ENCODE measurements around the gene CNN2. TPM values are rescaled to one million over a fixed set of nuclear protein-coding genes. Genes with fewer than 3 reads are reported as not detected.

CNN2 gene
- total RNA-seq, 1 donor from 2014 or later = 163 TPM

DNA sequence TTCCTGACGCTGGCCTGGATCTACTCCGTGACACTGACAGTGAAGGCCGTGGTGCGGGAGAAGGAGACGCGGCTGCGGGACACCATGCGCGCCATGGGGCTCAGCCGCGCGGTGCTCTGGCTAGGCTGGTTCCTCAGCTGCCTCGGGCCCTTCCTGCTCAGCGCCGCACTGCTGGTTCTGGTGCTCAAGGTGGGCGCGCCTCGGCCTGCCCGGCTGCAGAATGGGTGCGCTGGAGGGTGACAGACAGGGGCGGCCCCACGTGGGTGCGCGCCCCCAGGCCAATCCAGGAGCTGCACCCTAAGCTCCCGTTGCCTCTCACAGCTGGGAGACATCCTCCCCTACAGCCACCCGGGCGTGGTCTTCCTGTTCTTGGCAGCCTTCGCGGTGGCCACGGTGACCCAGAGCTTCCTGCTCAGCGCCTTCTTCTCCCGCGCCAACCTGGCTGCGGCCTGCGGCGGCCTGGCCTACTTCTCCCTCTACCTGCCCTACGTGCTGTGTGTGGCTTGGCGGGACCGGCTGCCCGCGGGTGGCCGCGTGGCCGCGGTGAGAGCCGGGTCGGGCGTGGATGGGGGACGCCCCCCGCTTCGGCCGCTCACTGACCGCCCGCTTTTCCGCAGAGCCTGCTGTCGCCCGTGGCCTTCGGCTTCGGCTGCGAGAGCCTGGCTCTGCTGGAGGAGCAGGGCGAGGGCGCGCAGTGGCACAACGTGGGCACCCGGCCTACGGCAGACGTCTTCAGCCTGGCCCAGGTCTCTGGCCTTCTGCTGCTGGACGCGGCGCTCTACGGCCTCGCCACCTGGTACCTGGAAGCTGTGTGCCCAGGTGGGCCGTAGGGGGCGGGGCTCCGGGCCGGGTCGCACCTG lies 20.7 kb downstream of the CNN2 start:
- H3K27ac Mint-ChIP-seq = no peak overlapping the region
- peaks cover 6% of the 10 kb centered on the region for H3K36me3 Mint-ChIP-seq (ENCODE audit: low read depth)
- DNase-seq (ENCODE audit: low spot score) = no peak
- intact Hi-C loops (cut with micrococcal nuclease) = no loop called here
- H3K9me3 Mint-ChIP-seq = no peaks in the 10 kb centered on the region
- H3K27me3 Mint-ChIP-seq (ENCODE audit: low read depth) = no peaks in the 10 kb centered on the region
- H3K4me3 Mint-ChIP-seq (ENCODE audit: low read depth) = no peak overlapping the region
- H3K4me1 Mint-ChIP-seq (ENCODE audit: low read depth) = no peaks in the 10 kb centered on the region

DNA sequence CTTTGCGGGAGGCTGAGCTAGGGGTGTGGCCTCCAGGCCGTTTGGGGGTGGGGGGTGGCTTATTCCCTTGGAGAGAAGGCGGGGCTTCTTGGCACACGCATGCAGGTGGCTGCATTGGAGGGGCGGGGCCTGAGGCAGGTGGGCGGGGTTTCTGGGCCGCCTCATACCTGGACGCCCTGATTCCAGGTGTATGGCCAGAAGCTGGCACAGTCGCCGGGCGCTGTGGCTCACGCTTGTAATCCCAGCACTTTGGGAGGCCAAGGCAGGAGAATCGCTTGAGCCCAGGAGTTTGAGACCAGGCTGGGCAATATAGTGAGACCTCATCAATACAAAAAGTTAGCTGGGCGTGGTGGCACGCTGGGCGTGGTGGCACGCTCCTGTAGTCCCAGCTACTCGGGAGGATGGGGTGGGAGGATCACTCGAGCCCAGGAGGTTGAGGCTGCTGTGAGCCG lies 21.3 kb downstream of the CNN2 start:
- Mint-ChIP-seq H3K27ac (no peak overlapping the region), H3K36me3 (ENCODE audit: low read depth) (peaks cover 6% of the 10 kb centered on the region), H3K4me3 (ENCODE audit: low read depth) (no peak overlapping the region), H3K4me1 (ENCODE audit: low read depth) (no peaks in the 10 kb centered on the region), H3K27me3 (ENCODE audit: low read depth) (no peaks in the 10 kb centered on the region), H3K9me3 (no peaks in the 10 kb centered on the region)
- intact Hi-C loops (cut with micrococcal nuclease) = no loop called here
- DNase-seq (ENCODE audit: low spot score) = no peak

DNA sequence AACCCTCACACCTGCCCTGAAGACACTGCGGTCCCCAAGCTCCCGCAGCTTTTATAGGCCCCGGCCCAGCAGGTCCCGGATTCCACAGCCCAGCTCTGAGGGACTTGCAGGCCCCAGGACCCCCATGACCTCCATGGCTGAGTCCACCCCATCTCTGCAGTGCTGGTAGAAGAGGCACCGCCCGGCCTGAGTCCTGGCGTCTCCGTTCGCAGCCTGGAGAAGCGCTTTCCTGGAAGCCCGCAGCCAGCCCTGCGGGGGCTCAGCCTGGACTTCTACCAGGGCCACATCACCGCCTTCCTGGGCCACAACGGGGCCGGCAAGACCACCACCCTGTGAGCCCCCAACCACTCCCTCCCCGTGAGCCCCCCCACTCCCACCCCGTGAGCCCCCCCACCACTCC lies 22.7 kb downstream of the CNN2 start:
- Mint-ChIP-seq H3K27ac (no peak overlapping the region), H3K27me3 (ENCODE audit: low read depth) (no peaks in the 10 kb centered on the region), H3K4me1 (ENCODE audit: low read depth) (no peaks in the 10 kb centered on the region), H3K36me3 (ENCODE audit: low read depth) (peaks cover 6% of the 10 kb centered on the region), H3K4me3 (ENCODE audit: low read depth) (no peak overlapping the region), H3K9me3 (no peaks in the 10 kb centered on the region)
- intact Hi-C loops (cut with micrococcal nuclease) = no loop called here
- DNase-seq (ENCODE audit: low spot score) = no peak

DNA sequence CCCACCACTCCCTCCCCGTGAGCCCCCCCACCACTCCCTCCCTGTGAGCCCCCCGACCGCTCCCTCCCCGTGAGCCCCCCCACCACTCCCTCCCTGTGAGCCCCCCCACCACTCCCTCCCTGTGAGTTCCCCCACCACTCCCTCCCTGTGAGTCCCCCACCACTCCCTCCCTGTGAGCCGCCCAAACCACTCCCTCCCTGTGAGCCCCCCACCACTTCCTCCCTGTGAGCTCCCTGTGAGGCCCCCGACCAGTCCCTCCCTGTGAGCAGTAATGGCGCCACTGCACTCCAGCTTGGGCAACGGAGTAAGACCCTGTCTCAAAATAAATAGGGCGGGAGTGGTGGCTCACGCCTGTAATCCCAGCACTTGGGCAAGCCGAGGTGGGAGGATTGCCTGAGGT lies 23.4 kb downstream of the CNN2 start:
- DNase-seq (ENCODE audit: low spot score) = no peak
- Mint-ChIP-seq H3K4me3 (ENCODE audit: low read depth) (no peak overlapping the region), H3K9me3 (no peaks in the 10 kb centered on the region), H3K27me3 (ENCODE audit: low read depth) (no peaks in the 10 kb centered on the region), H3K4me1 (ENCODE audit: low read depth) (no peaks in the 10 kb centered on the region), H3K36me3 (ENCODE audit: low read depth) (peaks cover 6% of the 10 kb centered on the region), H3K27ac (no peak overlapping the region)
- intact Hi-C loops (cut with micrococcal nuclease) = no loop called here

DNA sequence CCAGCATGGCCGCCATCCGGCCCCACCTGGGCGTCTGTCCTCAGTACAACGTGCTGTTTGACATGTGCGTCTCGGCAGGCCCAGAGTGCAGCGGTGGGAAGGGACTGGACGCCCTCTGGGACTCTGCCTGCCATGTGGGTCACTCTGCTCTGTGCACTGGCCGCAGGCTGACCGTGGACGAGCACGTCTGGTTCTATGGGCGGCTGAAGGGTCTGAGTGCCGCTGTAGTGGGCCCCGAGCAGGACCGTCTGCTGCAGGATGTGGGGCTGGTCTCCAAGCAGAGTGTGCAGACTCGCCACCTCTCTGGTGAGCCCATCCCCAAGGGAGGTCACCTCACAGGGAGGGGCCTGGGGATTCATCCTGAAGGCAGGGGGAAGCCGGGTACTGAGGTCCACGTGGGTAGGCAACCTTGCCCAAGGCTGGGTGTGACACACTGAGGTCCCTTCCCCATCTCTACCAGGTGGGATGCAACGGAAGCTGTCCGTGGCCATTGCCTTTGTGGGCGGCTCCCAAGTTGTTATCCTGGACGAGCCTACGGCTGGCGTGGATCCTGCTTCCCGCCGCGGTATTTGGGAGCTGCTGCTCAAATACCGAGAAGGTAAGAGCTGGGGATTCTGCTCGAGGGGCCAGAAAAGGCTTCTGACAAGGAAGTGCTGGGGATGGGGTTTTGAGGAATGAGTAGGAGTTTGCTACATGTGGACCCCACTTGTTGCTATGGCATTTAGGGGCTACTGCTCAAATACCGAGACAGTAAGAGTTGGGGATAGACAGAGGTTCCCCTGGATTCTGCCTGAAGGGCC lies 24.8 kb downstream of the CNN2 start:
- Mint-ChIP-seq H3K27me3 (ENCODE audit: low read depth) (no peaks in the 10 kb centered on the region), H3K27ac (no peak overlapping the region), H3K4me1 (ENCODE audit: low read depth) (no peaks in the 10 kb centered on the region), H3K9me3 (no peaks in the 10 kb centered on the region), H3K36me3 (ENCODE audit: low read depth) (peaks cover 4% of the 10 kb centered on the region), H3K4me3 (ENCODE audit: low read depth) (no peak overlapping the region)
- DNase-seq (ENCODE audit: low spot score) = no peak
- intact Hi-C loops (cut with micrococcal nuclease) = no loop called here

DNA sequence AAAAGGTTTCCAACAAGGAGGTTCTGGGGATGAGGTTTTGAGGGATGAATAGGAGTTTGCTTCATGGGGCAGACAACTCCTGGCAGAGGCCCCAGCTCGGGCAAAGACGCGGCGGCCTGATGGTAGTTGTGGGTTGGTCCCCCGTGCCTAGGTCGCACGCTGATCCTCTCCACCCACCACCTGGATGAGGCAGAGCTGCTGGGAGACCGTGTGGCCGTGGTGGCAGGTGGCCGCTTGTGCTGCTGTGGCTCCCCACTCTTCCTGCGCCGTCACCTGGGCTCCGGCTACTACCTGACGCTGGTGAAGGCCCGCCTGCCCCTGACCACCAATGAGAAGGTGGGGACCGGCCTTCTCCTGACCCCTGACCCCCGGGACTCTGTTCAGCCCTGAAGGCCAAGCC lies 25.4 kb downstream of the CNN2 start:
- no peaks in the 10 kb centered on the region for H3K27me3 Mint-ChIP-seq (ENCODE audit: low read depth)
- intact Hi-C loops (cut with micrococcal nuclease) = no loop called here
- no peak for DNase-seq (ENCODE audit: low spot score)
- no peaks in the 10 kb centered on the region for H3K4me1 Mint-ChIP-seq (ENCODE audit: low read depth)
- H3K27ac Mint-ChIP-seq = no peak overlapping the region
- no peaks in the 10 kb centered on the region for H3K9me3 Mint-ChIP-seq
- H3K4me3 Mint-ChIP-seq (ENCODE audit: low read depth) = no peak overlapping the region
- H3K36me3 Mint-ChIP-seq (ENCODE audit: low read depth) = peaks cover 10% of the 10 kb centered on the region

DNA sequence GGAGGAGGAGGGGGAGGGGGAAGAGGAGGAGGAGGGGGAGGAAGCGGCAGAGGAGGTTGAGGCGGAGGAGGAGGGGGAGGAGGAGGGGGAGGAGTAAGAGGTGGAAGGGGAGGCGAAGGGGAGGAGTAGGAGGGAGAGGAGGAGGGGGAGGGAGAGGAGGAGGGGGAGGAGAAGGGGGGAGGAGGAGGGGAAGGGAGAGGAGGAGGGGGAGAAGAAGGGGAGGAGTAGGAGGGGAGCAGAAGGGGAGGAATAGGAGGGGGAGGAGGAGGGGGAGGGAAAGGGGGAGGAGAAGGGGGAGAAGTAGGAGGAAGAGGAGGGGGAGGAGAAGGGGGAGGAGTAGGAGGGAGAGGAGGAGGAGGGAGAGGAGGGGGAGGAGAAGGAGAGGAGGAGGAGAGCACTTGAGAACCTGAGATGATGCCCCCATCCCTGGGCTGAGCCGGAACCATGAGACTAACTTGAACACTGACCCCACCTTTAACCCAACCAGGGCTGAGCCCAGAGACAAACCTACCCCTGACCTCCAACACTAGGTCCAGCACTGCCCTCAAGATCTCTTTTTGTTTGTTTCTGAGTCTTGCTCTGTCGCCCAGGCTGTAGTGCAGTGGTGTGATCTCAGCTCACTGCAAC lies 26.1 kb downstream of the CNN2 start:
- Mint-ChIP-seq H3K27me3 (ENCODE audit: low read depth) (no peaks in the 10 kb centered on the region), H3K27ac (no peak overlapping the region), H3K9me3 (no peaks in the 10 kb centered on the region), H3K4me1 (ENCODE audit: low read depth) (peaks cover 4% of the 10 kb centered on the region), H3K4me3 (ENCODE audit: low read depth) (no peak overlapping the region), H3K36me3 (ENCODE audit: low read depth) (peaks cover 14% of the 10 kb centered on the region)
- intact Hi-C loops (cut with micrococcal nuclease) = no loop called here
- DNase-seq (ENCODE audit: low spot score) = no peak

DNA sequence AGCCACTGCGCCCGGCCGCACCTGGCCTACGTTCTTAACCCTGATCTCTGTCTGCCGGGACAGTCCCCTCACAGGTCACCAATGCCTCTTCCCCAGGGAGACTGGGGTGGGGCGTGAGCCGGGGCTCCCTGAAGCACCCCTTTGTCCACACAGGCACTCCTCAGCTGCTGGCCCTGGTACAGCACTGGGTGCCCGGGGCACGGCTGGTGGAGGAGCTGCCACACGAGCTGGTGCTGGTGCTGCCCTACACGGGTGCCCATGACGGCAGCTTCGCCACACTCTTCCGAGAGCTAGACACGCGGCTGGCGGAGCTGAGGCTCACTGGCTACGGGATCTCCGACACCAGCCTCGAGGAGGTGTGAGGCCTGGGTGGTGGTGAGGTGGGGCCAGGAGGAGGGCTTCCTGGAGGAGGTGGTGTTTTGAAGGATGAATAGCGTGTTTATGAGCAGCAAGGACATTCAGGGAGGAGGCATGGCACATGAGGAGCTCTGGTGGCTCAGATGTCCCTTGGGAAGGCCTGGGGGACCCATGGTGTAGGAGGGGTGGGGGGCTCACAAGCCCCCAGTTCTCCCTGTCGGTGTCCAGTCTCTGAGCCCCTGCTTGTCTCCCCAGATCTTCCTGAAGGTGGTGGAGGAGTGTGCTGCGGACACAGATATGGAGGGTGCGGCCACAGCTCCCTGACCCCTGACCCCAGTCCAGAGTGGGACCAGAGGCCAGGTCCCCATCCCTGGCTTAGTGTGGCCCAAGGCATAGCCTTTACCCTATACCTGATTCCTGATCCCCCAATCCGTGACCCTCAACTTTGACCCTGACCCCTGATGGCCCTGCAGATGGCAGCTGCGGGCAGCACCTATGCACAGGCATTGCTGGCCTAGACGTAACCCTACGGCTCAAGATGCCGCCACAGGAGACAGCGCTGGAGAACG lies 27.0 kb downstream of the CNN2 start:
- Mint-ChIP-seq H3K36me3 (ENCODE audit: low read depth) (peaks cover 19% of the 10 kb centered on the region), H3K4me3 (ENCODE audit: low read depth) (no peak overlapping the region), H3K27me3 (ENCODE audit: low read depth) (no peaks in the 10 kb centered on the region), H3K9me3 (no peaks in the 10 kb centered on the region), H3K4me1 (ENCODE audit: low read depth) (peaks cover 9% of the 10 kb centered on the region), H3K27ac (no peak overlapping the region)
- intact Hi-C loops (cut with micrococcal nuclease) = no loop called here
- DNase-seq (ENCODE audit: low spot score) = no peak

DNA sequence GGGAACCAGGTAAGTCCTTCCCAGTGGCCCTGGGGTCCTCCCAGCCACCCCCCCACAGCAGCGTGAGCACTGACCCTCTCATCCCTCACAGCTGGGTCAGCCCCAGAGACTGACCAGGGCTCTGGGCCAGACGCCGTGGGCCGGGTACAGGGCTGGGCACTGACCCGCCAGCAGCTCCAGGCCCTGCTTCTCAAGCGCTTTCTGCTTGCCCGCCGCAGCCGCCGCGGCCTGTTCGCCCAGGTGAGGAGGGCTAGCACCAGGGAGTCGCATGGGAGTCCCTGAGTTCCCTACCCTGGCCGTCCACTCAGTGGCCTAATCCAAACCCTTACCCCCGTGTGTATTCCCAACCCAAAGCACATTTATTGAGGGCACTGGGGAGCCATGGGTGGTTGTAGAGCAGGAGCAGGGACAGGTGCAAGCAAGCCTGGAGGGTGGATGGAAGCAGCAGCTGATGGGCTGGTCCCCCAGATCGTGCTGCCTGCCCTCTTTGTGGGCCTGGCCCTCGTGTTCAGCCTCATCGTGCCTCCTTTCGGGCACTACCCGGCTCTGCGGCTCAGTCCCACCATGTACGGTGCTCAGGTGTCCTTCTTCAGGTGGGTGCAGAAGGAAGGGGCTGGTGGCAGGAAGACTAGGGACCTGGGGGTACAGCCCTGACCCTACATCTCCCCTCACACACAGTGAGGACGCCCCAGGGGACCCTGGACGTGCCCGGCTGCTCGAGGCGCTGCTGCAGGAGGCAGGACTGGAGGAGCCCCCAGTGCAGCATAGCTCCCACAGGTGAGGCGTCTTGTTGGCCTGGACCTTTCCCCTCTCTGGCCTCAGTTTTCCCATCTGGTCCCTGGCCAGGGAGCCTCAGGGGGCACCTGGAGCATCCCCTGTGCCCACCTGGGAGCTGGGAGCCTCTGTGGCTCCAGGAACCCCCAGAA lies 28.0 kb downstream of the CNN2 start:
- no peak for DNase-seq (ENCODE audit: low spot score)
- Mint-ChIP-seq H3K4me3 (ENCODE audit: low read depth) (no peak overlapping the region), H3K9me3 (no peaks in the 10 kb centered on the region), H3K4me1 (ENCODE audit: low read depth) (peaks cover 9% of the 10 kb centered on the region), H3K36me3 (ENCODE audit: low read depth) (peaks cover 19% of the 10 kb centered on the region), H3K27me3 (ENCODE audit: low read depth) (no peaks in the 10 kb centered on the region), H3K27ac (no peak overlapping the region)
- intact Hi-C loops (cut with micrococcal nuclease) = no loop called here

DNA sequence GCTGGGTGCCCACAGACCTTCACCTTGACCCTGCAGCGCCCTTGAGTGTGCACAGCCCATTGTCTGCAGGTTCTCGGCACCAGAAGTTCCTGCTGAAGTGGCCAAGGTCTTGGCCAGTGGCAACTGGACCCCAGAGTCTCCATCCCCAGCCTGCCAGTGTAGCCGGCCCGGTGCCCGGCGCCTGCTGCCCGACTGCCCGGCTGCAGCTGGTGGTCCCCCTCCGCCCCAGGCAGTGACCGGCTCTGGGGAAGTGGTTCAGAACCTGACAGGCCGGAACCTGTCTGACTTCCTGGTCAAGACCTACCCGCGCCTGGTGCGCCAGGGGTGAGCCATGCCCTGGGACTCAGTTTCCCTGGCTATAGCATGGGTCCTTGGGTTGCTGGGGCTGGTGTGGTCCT lies 28.6 kb downstream of the CNN2 start:
- intact Hi-C loops (cut with micrococcal nuclease) = no loop called here
- Mint-ChIP-seq H3K27me3 (ENCODE audit: low read depth) (no peaks in the 10 kb centered on the region), H3K4me1 (ENCODE audit: low read depth) (peaks cover 9% of the 10 kb centered on the region), H3K27ac (no peak overlapping the region), H3K9me3 (no peaks in the 10 kb centered on the region), H3K4me3 (ENCODE audit: low read depth) (no peak overlapping the region), H3K36me3 (ENCODE audit: low read depth) (peaks cover 19% of the 10 kb centered on the region)
- DNase-seq (ENCODE audit: low spot score) = no peak

DNA sequence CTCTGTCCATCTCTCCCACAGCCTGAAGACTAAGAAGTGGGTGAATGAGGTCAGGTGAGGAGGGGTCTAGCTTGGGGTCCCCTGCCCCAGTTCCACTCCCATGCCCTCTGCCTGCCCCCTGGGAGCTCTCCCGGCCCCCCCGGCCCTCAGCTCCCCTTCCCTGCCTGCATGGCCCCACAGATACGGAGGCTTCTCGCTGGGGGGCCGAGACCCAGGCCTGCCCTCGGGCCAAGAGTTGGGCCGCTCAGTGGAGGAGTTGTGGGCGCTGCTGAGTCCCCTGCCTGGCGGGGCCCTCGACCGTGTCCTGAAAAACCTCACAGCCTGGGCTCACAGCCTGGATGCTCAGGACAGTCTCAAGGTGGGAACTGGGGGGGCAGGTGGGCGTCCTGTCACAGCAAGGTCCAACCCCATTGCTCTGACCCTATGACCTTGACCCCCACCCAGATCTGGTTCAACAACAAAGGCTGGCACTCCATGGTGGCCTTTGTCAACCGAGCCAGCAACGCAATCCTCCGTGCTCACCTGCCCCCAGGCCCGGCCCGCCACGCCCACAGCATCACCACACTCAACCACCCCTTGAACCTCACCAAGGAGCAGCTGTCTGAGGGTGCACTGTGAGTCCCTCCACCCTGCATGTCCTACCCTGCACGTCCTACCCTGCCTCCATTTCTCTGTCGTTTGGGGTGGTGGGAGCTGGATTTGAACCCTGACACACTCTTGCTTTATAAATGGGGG lies 29.6 kb downstream of the CNN2 start:
- Mint-ChIP-seq H3K27me3 (ENCODE audit: low read depth) (no peaks in the 10 kb centered on the region), H3K4me1 (ENCODE audit: low read depth) (peaks cover 9% of the 10 kb centered on the region), H3K4me3 (ENCODE audit: low read depth) (no peak overlapping the region), H3K9me3 (no peaks in the 10 kb centered on the region), H3K27ac (no peak overlapping the region), H3K36me3 (ENCODE audit: low read depth) (peaks cover 19% of the 10 kb centered on the region)
- no peak for DNase-seq (ENCODE audit: low spot score)
- intact Hi-C loops (cut with micrococcal nuclease) = no loop called here
